ENCODE results near the gene CACNA1D. TPM values are rescaled to one million over a fixed set of nuclear protein-coding genes. Genes with fewer than 3 reads are reported as not detected.

Gene CACNA1D
- total RNA-seq, 1 experiment from 2014 or later: 1.1 TPM

- no peaks in the 10 kb centered on the region for H3K27me3 ChIP-seq (ENCODE audit: insufficient read depth, low read length)
- H3K4me1 ChIP-seq (ENCODE audit: control insufficient read depth in 1 of 2, insufficient read depth in 2 of 2, low read length in 2 of 2): no peaks in the 10 kb centered on the region
- no peak overlapping the region for H3K9ac ChIP-seq (ENCODE audit: low read length)
- no peaks in the 10 kb centered on the region for H3K9me3 ChIP-seq (ENCODE audit: control insufficient read depth in 1 of 2, insufficient read depth in 1 of 2, low read depth in 1 of 2, low read length in 2 of 2)
- no peaks in the 10 kb centered on the region; a peak in 1 of 4 replicates for H3K36me3 ChIP-seq (ENCODE audit: control insufficient read depth in 1 of 2, insufficient read depth in 2 of 2, low read length in 2 of 2)
- ChIA-PET RAD21 (ENCODE audit: low non-redundant PET in 1 of 2, low total read pairs in 2 of 2, uncharacterized antibody in 2 of 2, unreplicated experiment in 2 of 2) (no interaction called here), POLR2A (no interaction called here), CTCF (no interaction called here)
- no TSS peak for BruUV-seq (replicated peaks)
- no peak overlapping the region for H3K4me3 ChIP-seq (replicated peaks in 1 of 2; ENCODE audit: low read depth in 1 of 2, low read length in 2 of 2)
- H3K9me2 ChIP-seq (ENCODE audit: insufficient read depth): no peaks in the 10 kb centered on the region
- H2AFZ ChIP-seq (ENCODE audit: low read depth, low read length, poor library complexity, severe bottlenecking): no peak overlapping the region
- intact Hi-C loops (cut with micrococcal nuclease): no loop called here
- no peaks in the 10 kb centered on the region for H3K79me2 ChIP-seq (ENCODE audit: insufficient read depth, low read length)
- H3K27ac ChIP-seq (ENCODE audit: low read depth, low read length): no peak overlapping the region
- H3K4me2 ChIP-seq (ENCODE audit: low read length): no peak overlapping the region
- H4K20me1 ChIP-seq (ENCODE audit: insufficient read depth): no peaks in the 10 kb centered on the region
- TF ChIP-seq EZH2phosphoT487 (IDR thresholded peaks at IDR 0.05; ENCODE audit: borderline replicate concordance): no peak
- no peak for TF ChIP-seq POLR2AphosphoS5 (IDR thresholded peaks at IDR 0.05; ENCODE audit: low read depth, low read length)
- TF ChIP-seq SIN3A (IDR thresholded peaks at IDR 0.05; ENCODE audit: low read depth): no peak
- TF ChIP-seq FOSL1 (IDR thresholded peaks at IDR 0.05; ENCODE audit: low read depth): no peak
- no peak for TF ChIP-seq ZBTB33 (IDR thresholded peaks at IDR 0.05; ENCODE audit: extremely low read depth, insufficient replicate concordance, low read length)
- TF ChIP-seq SP1 (IDR thresholded peaks at IDR 0.05; ENCODE audit: low read depth): no peak
- no peak for TF ChIP-seq EZH2 (IDR thresholded peaks at IDR 0.05)
- TF ChIP-seq JUND (IDR thresholded peaks at IDR 0.05): no peak
- TF ChIP-seq SRF (IDR thresholded peaks at IDR 0.05; ENCODE audit: low read depth): no peak
- TF ChIP-seq ZFX (IDR thresholded peaks at IDR 0.05): no peak
- no peak for TF ChIP-seq EGR1 (IDR thresholded peaks at IDR 0.05; ENCODE audit: low read depth)
- no peak for ATAC-seq
- DNase-seq (ENCODE audit: low read depth, low spot score): no peak
Observed at GRCh38 chr3:53815651-53816050, 321.2 kb downstream of the CACNA1D start.

GRCh38 chr3:53816425-53816824 is 322.0 kb downstream of the CACNA1D start:
- Histone ChIP-seq H3K9me2 (ENCODE audit: insufficient read depth) (no peaks in the 10 kb centered on the region), H3K27me3 (ENCODE audit: insufficient read depth, low read length) (no peaks in the 10 kb centered on the region), H2AFZ (ENCODE audit: low read depth, low read length, poor library complexity, severe bottlenecking) (no peak overlapping the region), H3K9me3 (ENCODE audit: control insufficient read depth in 1 of 2, insufficient read depth in 1 of 2, low read depth in 1 of 2, low read length in 2 of 2) (no peaks in the 10 kb centered on the region), H3K27ac (ENCODE audit: low read depth, low read length) (no peak overlapping the region), H3K4me1 (ENCODE audit: control insufficient read depth in 1 of 2, insufficient read depth in 2 of 2, low read length in 2 of 2) (no peaks in the 10 kb centered on the region), H3K36me3 (ENCODE audit: control insufficient read depth in 1 of 2, insufficient read depth in 2 of 2, low read length in 2 of 2) (no peaks in the 10 kb centered on the region; a peak in 1 of 4 replicates), H3K9ac (ENCODE audit: low read length) (no peak overlapping the region), H3K4me2 (ENCODE audit: low read length) (no peak overlapping the region), H3K4me3 (replicated peaks in 1 of 2; ENCODE audit: low read depth in 1 of 2, low read length in 2 of 2) (no peak overlapping the region), H3K79me2 (ENCODE audit: insufficient read depth, low read length) (no peaks in the 10 kb centered on the region), H4K20me1 (ENCODE audit: insufficient read depth) (no peaks in the 10 kb centered on the region)
- no TSS peak for BruUV-seq (replicated peaks)
- CTCF ChIA-PET: no interaction called here
- no peak for TF ChIP-seq EZH2 (IDR thresholded peaks at IDR 0.05)
- no peak for TF ChIP-seq ATF3 (IDR thresholded peaks at IDR 0.05)
- TF ChIP-seq POLR2A (IDR thresholded peaks at IDR 0.05; ENCODE audit: borderline replicate concordance, extremely low read depth, insufficient read depth, insufficient read length): no peak
- TF ChIP-seq EZH2phosphoT487 (IDR thresholded peaks at IDR 0.05; ENCODE audit: borderline replicate concordance): no peak
- TF ChIP-seq FOSL1 (IDR thresholded peaks at IDR 0.05; ENCODE audit: low read depth): no peak
- TF ChIP-seq ZNF274 (IDR thresholded peaks at IDR 0.05; ENCODE audit: low read depth, low read length): no peak
- no peak for TF ChIP-seq SP1 (IDR thresholded peaks at IDR 0.05; ENCODE audit: low read depth)
- TF ChIP-seq ZFX (IDR thresholded peaks at IDR 0.05): no peak
- TF ChIP-seq CTCF (IDR thresholded peaks at IDR 0.05 in 2 of 3, conservative IDR thresholded peaks at IDR 0.05 in 1 of 3; ENCODE audit: borderline replicate concordance in 1 of 3, insufficient read depth in 1 of 3, low read depth in 2 of 3, low read length in 2 of 3): no peak
- no peak for TF ChIP-seq CBX3 (IDR thresholded peaks at IDR 0.05; ENCODE audit: low read depth)
- no peak for TF ChIP-seq POLR2AphosphoS5 (IDR thresholded peaks at IDR 0.05; ENCODE audit: low read depth, low read length)
- RAD21 ChIA-PET (ENCODE audit: low non-redundant PET in 1 of 2, low total read pairs in 2 of 2, uncharacterized antibody in 2 of 2, unreplicated experiment in 2 of 2): no interaction called here
- intact Hi-C loops (cut with micrococcal nuclease): no loop called here
- POLR2A ChIA-PET: no interaction called here
- DNase-seq (ENCODE audit: low read depth, low spot score) (no peak), ATAC-seq (no peak)

All from HCT116 (cell line).